K562 (cell line): Measurements from ENCODE around the gene CLP1. TPM values are rescaled to one million over a fixed set of nuclear protein-coding genes. Genes with fewer than 3 reads are reported as not detected.

Experiments used
- ATF7 ChIP-seq: fragments of 450-650 bp; IDR thresholded peaks from 2 replicates; pipeline ENCODE4 v1.7.1; 2014; ENCODE audit warnings: mild to moderate bottlenecking, moderate library complexity
- CHD2 ChIP-seq: IDR thresholded peaks from 2 replicates; pipeline ENCODE4 v1.6.1; 2011; ENCODE audit warnings: low read depth, low read length
- CSDE1 ChIP-seq, 2 experiments: fragments of 450-650 bp; IDR thresholded peaks; 2 replicates each; pipeline ENCODE4 v1.6.1; 2016; ENCODE audit warnings: mild to moderate bottlenecking in 1 of 2
- CTBP1 ChIP-seq: fragments of 450-650 bp; IDR thresholded peaks from 2 replicates; pipeline ENCODE4 v1.6.1; 2016; ENCODE audit warnings: borderline replicate concordance
- EGR1 ChIP-seq: fragments of 450-650 bp; conservative IDR thresholded peaks from 2 replicates; pipeline ENCODE4 v1.6.1; 2017; ENCODE audit warnings: mild to moderate bottlenecking
- ELF2 ChIP-seq: fragments of 250-450 bp; sonication (Bioruptor Pico); IDR thresholded peaks from 2 replicates; pipeline ENCODE4 v1.5.0; 2021; ENCODE audit warnings: mild to moderate bottlenecking
- ELF4 ChIP-seq: fragments of 450-650 bp; formaldehyde crosslinking; IDR thresholded peaks from 2 replicates; pipeline ENCODE4 v1.4.0; 2022; ENCODE audit warnings: missing genetic modification characterization
- ETV1 ChIP-seq: fragments of 450-650 bp; conservative IDR thresholded peaks from 2 replicates; pipeline ENCODE4 v1.6.1; 2016; ENCODE audit warnings: missing genetic modification characterization, control low read depth, low read depth, missing compliant biosample characterization
- FOXO4 ChIP-seq: fragments of 450-650 bp; formaldehyde crosslinking; IDR thresholded peaks from 2 replicates; pipeline ENCODE4 v1.4.0; 2020; ENCODE audit warnings: mild to moderate bottlenecking, moderate library complexity
- HMGXB4 ChIP-seq: sonication (generic); formaldehyde crosslinking; IDR thresholded peaks from 2 replicates; pipeline ENCODE4 v1.8.1; 2023; ENCODE audit warnings: mild to moderate bottlenecking, missing genetic modification reagents
- KDM4B ChIP-seq, 2 experiments: fragments of 450-650 bp in 1 of 2; sonication (generic) in 1 of 2; IDR thresholded peaks; 2 replicates each; pipeline ENCODE4 v1.6.1; 2016 to 2017; ENCODE audit warnings: borderline replicate concordance in 2 of 2, antibody characterized with exemption in 1 of 2, low read depth in 1 of 2, mild to moderate bottlenecking in 1 of 2
- MCM5 ChIP-seq: fragments of 450-650 bp; IDR thresholded peaks from 2 replicates; pipeline ENCODE4 v1.6.1; 2016; ENCODE audit warnings: low read depth
- NEUROD1 ChIP-seq: fragments of 150-350 bp; IDR thresholded peaks from 2 replicates; pipeline ENCODE4 v1.6.1; 2014; ENCODE audit warnings: borderline replicate concordance, low read length, low read depth; ENCODE audit not compliant: partially characterized antibody
- PTBP1 ChIP-seq: fragments of 200-400 bp; formaldehyde crosslinking; IDR thresholded peaks from 2 replicates; pipeline ENCODE4 v1.6.1; 2017; ENCODE audit warnings: low read depth, low read length
- PTTG1 ChIP-seq: fragments of 450-650 bp; IDR thresholded peaks from 2 replicates; pipeline ENCODE4 v1.6.1; 2016; ENCODE audit warnings: low read depth, mild to moderate bottlenecking, missing genetic modification characterization, missing compliant biosample characterization
- PYGO2 ChIP-seq: fragments of 450-650 bp; IDR thresholded peaks from 2 replicates; pipeline ENCODE4 v1.6.1; 2016; ENCODE audit warnings: mild to moderate bottlenecking, missing genetic modification characterization, moderate library complexity, missing compliant biosample characterization
- RAD51 ChIP-seq: fragments of 450-650 bp; IDR thresholded peaks from 2 replicates; pipeline ENCODE4 v1.7.1; 2016; ENCODE audit warnings: low read depth, mild to moderate bottlenecking, borderline replicate concordance
- RCOR1 ChIP-seq, 2 experiments: IDR thresholded peaks; 2 replicates each; pipeline ENCODE4 v1.6.1; 2012; ENCODE audit warnings: low read depth in 2 of 2, low read length in 2 of 2, borderline replicate concordance in 1 of 2, improper control_type of control experiment in 1 of 2
- ZBTB11 ChIP-seq, 3 experiments: fragments of 200-800 bp in 1 of 3; fragments of 250-450 bp in 1 of 3; fragments of 450-650 bp in 1 of 3; sonication (Bioruptor Pico) in 1 of 3; sonication (Bioruptor generic) in 1 of 3; formaldehyde crosslinking in 1 of 3; IDR thresholded peaks; 2 replicates each; pipeline versions ENCODE4 v1.6.1 to v1.8.0; 2016 to 2022; ENCODE audit warnings: mild to moderate bottlenecking in 2 of 3, missing genetic modification characterization in 2 of 3, missing compliant biosample characterization in 1 of 3, moderate library complexity in 1 of 3
- ZNF124 ChIP-seq: sonication (generic); formaldehyde crosslinking; IDR thresholded peaks from 2 replicates; pipeline ENCODE4 v1.8.1; 2022; ENCODE audit warnings: missing genetic modification reagents
- ZNF324 ChIP-seq: fragments of 250-450 bp; sonication (Bioruptor Pico); IDR thresholded peaks from 2 replicates; pipeline ENCODE4 v1.4.0; 2020; ENCODE audit warnings: mild to moderate bottlenecking
- polyA plus RNA-seq, 8 experiments: library from polyadenylated mRNA; depleted of rRNA in 4 of 8; stranded (reverse) in 5 of 8; unstranded in 3 of 8; fragments of >200 nt; fragmentation: Nextera tagmentation in 2 of 8; fragmentation: Illumina TruSeq in 1 of 8; extraction: Ambion mirVana in 2 of 8; extraction: Trizol in 1 of 8; gene quantifications; 2 replicates each; pipeline versions ENCODE4 v1.2.1 to v1.2.3, GENCODE V29; 2011 to 2014; ENCODE audit warnings: inconsistent platforms in 1 of 8, missing spikeins in 1 of 8
- total RNA-seq, 7 experiments: library from RNA; depleted of rRNA in 6 of 7; stranded (reverse); fragments of >200 nt in 6 of 7; fragmentation: Illumina TruSeq in 2 of 7; extraction: Trizol in 2 of 7; gene quantifications; 2 replicates each; pipeline versions ENCODE4 v1.2.1 to v1.2.3, GENCODE V29; 2011 to 2021; ENCODE audit warnings: low replicate concordance in 1 of 7

CLP1 gene
- total and polyA plus RNA-seq, 9 of the 15 experiments (the other 6 are each of a cell fraction or from before 2014, with no cell fraction given), result 19.1 to 46.2 (median 27.8) TPM

- TF ChIP-seq HMGXB4 (no peak), NEUROD1 (peak; percentile 62), FOXO4 (0 out of 2 replicates have a peak, but pooled peaks have one; percentile 23), KDM4B (IDR thresholded peaks at IDR 0.05; ENCODE audit: borderline replicate concordance in 2 of 2, low read depth in 1 of 2) (peak in 1 of 2 experiments; percentile 84; a peak in 1 of 4 replicates), PTBP1 (0 out of 2 replicates have a peak, but pooled peaks have one; percentile 41), MCM5 (no peak), ZBTB11 (CRISPR knock-in tag; IDR thresholded peaks at IDR 0.05) (peak in 1 of 3 experiments; percentile 91; a peak in 2 of 6 replicates), ELF4 (CRISPR knock-in tag) (no peak), CHD2 (peak; percentile 97), CTBP1 (peak; percentile 50; the same call in 1 of the 2 replicates), RAD51 (peak; percentile 48), ETV1 (tag) (peak; percentile 60), CSDE1 (IDR thresholded peaks at IDR 0.05) (no peak), ATF7 (peak; percentile 94), PTTG1 (no peak), ZNF124 (no peak), PYGO2 (no peak), EGR1 (peak; percentile 99), RCOR1 (IDR thresholded peaks at IDR 0.05; ENCODE audit: borderline replicate concordance in 1 of 2, low read depth in 2 of 2, low read length in 2 of 2) (peak in 1 of 2 experiments; percentile 14; a peak in 1 of 4 replicates), ZNF324 (CRISPR knock-in tag) (0 out of 2 replicates have a peak, but pooled peaks have one; percentile 19), ELF2 (CRISPR knock-in tag) (peak; percentile 88)
Observed at GRCh38 chr11:57657194-57658022, at the start of gene CLP1 (continued).
